GOT3 (cell line): ENCODE measurements around the gene LIMCH1.

Source experiments
- DNase-seq: peaks from one replicate; lab custom pipeline; 2025; ENCODE audit warnings: mixed read lengths; lab: John Stamatoyannopoulos, UW

Gene LIMCH1

GRCh38 chr4:41602886-41603498, 65.0 kb downstream of the LIMCH1 start:
- DNase-seq: no peak

GRCh38 chr4:41609851-41610250, 71.9 kb downstream of the LIMCH1 start:
- DNase-seq: no peak

GRCh38 chr4:41610474-41610873, 72.5 kb downstream of the LIMCH1 start:
- DNase-seq: no peak

- no peak for DNase-seq
Measured at GRCh38 chr4:41611124-41611838, 73.3 kb downstream of the LIMCH1 start.

GRCh38 chr4:41611881-41612871, 74.2 kb downstream of the LIMCH1 start:
- DNase-seq: no peak

GRCh38 chr4:41613386-41613785, 75.4 kb downstream of the LIMCH1 start:
- no peak for DNase-seq

- DNase-seq: no peak
Measured at GRCh38 chr4:41613821-41614220, 75.9 kb downstream of the LIMCH1 start.

- no peak for DNase-seq
Measured at GRCh38 chr4:41614519-41614918, 76.6 kb downstream of the LIMCH1 start.

GRCh38 chr4:41619161-41619560, 81.2 kb downstream of the LIMCH1 start:
- no peak for DNase-seq

- no peak for DNase-seq
Measured at GRCh38 chr4:41620594-41621256, 82.8 kb downstream of the LIMCH1 start.

- no peak for DNase-seq
Measured at GRCh38 chr4:41622787-41623186, 84.8 kb downstream of the LIMCH1 start.

GRCh38 chr4:41624765-41625164, 86.8 kb downstream of the LIMCH1 start:
- no peak for DNase-seq

- DNase-seq: no peak
Measured at GRCh38 chr4:41625531-41625930, 87.6 kb downstream of the LIMCH1 start.

- DNase-seq: no peak
Measured at GRCh38 chr4:41628936-41629335, 91.0 kb downstream of the LIMCH1 start.

- no peak for DNase-seq
Measured at GRCh38 chr4:41631523-41631922, 93.6 kb downstream of the LIMCH1 start.

- DNase-seq: no peak
Measured at GRCh38 chr4:41632481-41633073, 94.6 kb downstream of the LIMCH1 start.

- DNase-seq: no peak
Measured at GRCh38 chr4:41633321-41633720, 95.4 kb downstream of the LIMCH1 start.

- DNase-seq: no peak
Measured at GRCh38 chr4:41635441-41635840, 97.5 kb downstream of the LIMCH1 start.

- DNase-seq: no peak
Measured at GRCh38 chr4:41638203-41638602, 100.2 kb downstream of the LIMCH1 start.

- DNase-seq: no peak
Measured at GRCh38 chr4:41638866-41639265, 100.9 kb downstream of the LIMCH1 start.

- no peak for DNase-seq
Measured at GRCh38 chr4:41639291-41639690, 101.3 kb downstream of the LIMCH1 start.

GRCh38 chr4:41640906-41641305, 102.9 kb downstream of the LIMCH1 start:
- DNase-seq: no peak
